Measurements from ENCODE around the gene MYPOP. TPM values are rescaled to one million over a fixed set of nuclear protein-coding genes. Genes with fewer than 3 reads are reported as not detected.

MYPOP gene
- total RNA-seq, 4 donors from 2014 or later, result 3.6 to 9.0 (median 5.5) TPM

- no peak for TF ChIP-seq POLR2A (IDR thresholded peaks at IDR 0.05)
- no peak for TF ChIP-seq EP300 (IDR thresholded peaks at IDR 0.05)
- TF ChIP-seq CTCF (IDR thresholded peaks at IDR 0.05), result no peak
- Histone ChIP-seq H3K9me3 (no peaks in the 10 kb centered on the region), H3K27me3 (peaks cover 2 to 31% of the 10 kb centered on the region in 2 donors), H3K4me1 (peaks cover 0 to 34% (median 21%) of the 10 kb centered on the region in 4 donors), H3K27ac (no peak overlapping the region), H3K4me3 (peak overlapping the region in 2 of 4 donors; percentile 96 to 97), H3K36me3 (peaks cover 0 to 11% (median under 1%) of the 10 kb centered on the region in 3 donors)
- DNase-seq (ENCODE audit: low spot score in 2 of 2), result no peak
- whole genome bisulfite sequencing, 2 donors, result 11 to 17% methylated on average over 12 of the region's 12 CpGs
Observed at GRCh38 chr19:45864629-45865082, 37.8 kb downstream of the MYPOP start.

- peak within 1 kb of the TSS; percentile 23 to 97 (median 94) for H3K4me3 ChIP-seq
- H3K27ac ChIP-seq, result no peak within 1 kb of the TSS
- 1 to 5% methylated on average over 29 to 32 of the region's 71 CpGs for WGBS, 2 donors
- peak; percentile 40 to 61 (median 51) for TF ChIP-seq CTCF (IDR thresholded peaks at IDR 0.05)
- no peak for TF ChIP-seq POLR2A (IDR thresholded peaks at IDR 0.05)
- TF ChIP-seq EP300 (IDR thresholded peaks at IDR 0.05), result no peak
- no peak for DNase-seq (ENCODE audit: low spot score in 2 of 2)
- peaks cover 0 to 34% (median 21%) of the 10 kb centered on the region in 4 donors for H3K4me1 ChIP-seq
- peaks cover 0 to 17% (median 7%) of the 10 kb centered on the region in 3 donors for H3K36me3 ChIP-seq
- H3K9me3 ChIP-seq, result no peaks in the 10 kb centered on the region
- H3K27me3 ChIP-seq, result peaks cover 2 to 31% of the 10 kb centered on the region in 2 donors
Observed at GRCh38 chr19:45863840-45864628, 38.4 kb downstream of the MYPOP start, which contains the start of gene FOXA3. FOXA3 (plus strand) TSS chr19:45864326; CDS start chr19:45864457, 131 bp downstream.

- H3K9me3 ChIP-seq, result no peaks in the 10 kb centered on the region
- H3K36me3 ChIP-seq, result peaks cover 0 to 24% (median 12%) of the 10 kb centered on the region in 3 donors
- no peak for TF ChIP-seq POLR2A (IDR thresholded peaks at IDR 0.05)
- peak in 1 of 2 donors; percentile 57 for TF ChIP-seq EP300 (IDR thresholded peaks at IDR 0.05)
- no peak overlapping the region for H3K27ac ChIP-seq
- H3K27me3 ChIP-seq, result peaks cover 2 to 31% of the 10 kb centered on the region in 2 donors
- DNase-seq (ENCODE audit: low spot score in 2 of 2), result no peak
- WGBS, 2 donors, result 3 to 7% methylated on average over 21 to 22 of the region's 22 CpGs
- H3K4me1 ChIP-seq, result peaks cover 0 to 34% (median 21%) of the 10 kb centered on the region in 4 donors
- peak overlapping the region; percentile 23 to 97 (median 94) for H3K4me3 ChIP-seq
Observed at GRCh38 chr19:45863335-45863839, 39.0 kb downstream of the MYPOP start.

- TF ChIP-seq EP300 (IDR thresholded peaks at IDR 0.05), result peak; percentile 90 to 98
- TF ChIP-seq CTCF (IDR thresholded peaks at IDR 0.05), result peak in 1 of 5 experiments; percentile 29
- TF ChIP-seq POLR2A (IDR thresholded peaks at IDR 0.05), result peak; percentile 37 to 83
- Histone ChIP-seq H3K4me3 (peak within 1 kb of the TSS; percentile 75 to 97 (median 94)), H3K36me3 (peaks cover 0 to 30% (median 12%) of the 10 kb centered on the region in 3 donors), H3K4me1 (peaks cover 0 to 34% (median 21%) of the 10 kb centered on the region in 4 donors), H3K27ac (peak within 1 kb of the TSS; percentile 88 to 97 (median 92)), H3K27me3 (peaks cover 2 to 31% of the 10 kb centered on the region in 2 donors), H3K9me3 (no peaks in the 10 kb centered on the region)
- DNase-seq (ENCODE audit: low spot score in 2 of 2), result peak; percentile 96 to 98
- 0 to 1% methylated on average over 58 to 60 of the region's 65 CpGs for WGBS, 2 donors
Observed at GRCh38 chr19:45862564-45863334, 39.7 kb downstream of the MYPOP start, which contains the start of gene SYMPK. SYMPK (minus strand) TSS chr19:45863147; CDS start chr19:45854495, 8,652 bp downstream.

- WGBS, 2 donors, result 0% methylated on average over 11 of the region's 11 CpGs
- Histone ChIP-seq H3K36me3 (peaks cover 0 to 31% (median 12%) of the 10 kb centered on the region in 3 donors), H3K4me3 (peak overlapping the region; percentile 75 to 97 (median 94)), H3K27ac (peak overlapping the region; percentile 88 to 97 (median 92)), H3K9me3 (no peaks in the 10 kb centered on the region), H3K4me1 (peaks cover 0 to 34% (median 21%) of the 10 kb centered on the region in 4 donors), H3K27me3 (peaks cover 2 to 31% of the 10 kb centered on the region in 2 donors)
- TF ChIP-seq EP300 (IDR thresholded peaks at IDR 0.05) (no peak), POLR2A (IDR thresholded peaks at IDR 0.05) (no peak), CTCF (IDR thresholded peaks at IDR 0.05) (no peak)
- no peak for DNase-seq (ENCODE audit: low spot score in 2 of 2)
Observed at GRCh38 chr19:45862271-45862563, 40.2 kb downstream of the MYPOP start.

All from tibial nerve (tissue), 4 donors.